Measurements from ENCODE around the gene DNAJC10.

DNAJC10 gene

DNA sequence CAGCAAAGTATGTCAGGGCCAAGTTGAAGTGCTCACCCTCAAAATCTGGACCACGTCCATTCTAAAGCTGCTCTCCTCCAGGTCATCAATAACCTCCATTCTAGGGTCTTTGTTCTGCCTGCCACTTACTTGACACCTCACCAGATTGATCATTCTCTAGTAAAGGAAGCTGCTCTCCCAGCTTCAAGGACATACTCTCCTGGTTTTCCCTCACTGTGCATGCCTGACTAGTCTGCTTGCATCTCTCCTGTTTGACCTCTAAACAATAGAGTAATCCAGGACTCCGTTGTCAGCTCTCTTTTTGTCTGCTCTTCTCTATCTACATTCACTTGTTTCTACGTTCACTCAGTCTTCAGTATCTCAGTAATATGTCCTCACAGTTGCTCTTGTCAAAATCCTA is 91.3 kb downstream of the DNAJC10 start:
- no peak overlapping the region for H3K4me3 ChIP-seq (ENCODE audit: low read depth, low read length)
- TF ChIP-seq, protein P1, sequence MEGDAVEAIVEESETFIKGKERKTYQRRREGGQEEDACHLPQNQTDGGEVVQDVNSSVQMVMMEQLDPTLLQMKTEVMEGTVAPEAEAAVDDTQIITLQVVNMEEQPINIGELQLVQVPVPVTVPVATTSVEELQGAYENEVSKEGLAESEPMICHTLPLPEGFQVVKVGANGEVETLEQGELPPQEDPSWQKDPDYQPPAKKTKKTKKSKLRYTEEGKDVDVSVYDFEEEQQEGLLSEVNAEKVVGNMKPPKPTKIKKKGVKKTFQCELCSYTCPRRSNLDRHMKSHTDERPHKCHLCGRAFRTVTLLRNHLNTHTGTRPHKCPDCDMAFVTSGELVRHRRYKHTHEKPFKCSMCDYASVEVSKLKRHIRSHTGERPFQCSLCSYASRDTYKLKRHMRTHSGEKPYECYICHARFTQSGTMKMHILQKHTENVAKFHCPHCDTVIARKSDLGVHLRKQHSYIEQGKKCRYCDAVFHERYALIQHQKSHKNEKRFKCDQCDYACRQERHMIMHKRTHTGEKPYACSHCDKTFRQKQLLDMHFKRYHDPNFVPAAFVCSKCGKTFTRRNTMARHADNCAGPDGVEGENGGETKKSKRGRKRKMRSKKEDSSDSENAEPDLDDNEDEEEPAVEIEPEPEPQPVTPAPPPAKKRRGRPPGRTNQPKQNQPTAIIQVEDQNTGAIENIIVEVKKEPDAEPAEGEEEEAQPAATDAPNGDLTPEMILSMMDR (IDR thresholded peaks at IDR 0.05; ENCODE audit: low read depth, low read length), result no peak
- DNase-seq (ENCODE audit: low read depth, low spot score), result no peak
- in situ Hi-C loops (cut with HindIII; ENCODE audit: low sequenced_read_pairs), result no loop called here

DNA sequence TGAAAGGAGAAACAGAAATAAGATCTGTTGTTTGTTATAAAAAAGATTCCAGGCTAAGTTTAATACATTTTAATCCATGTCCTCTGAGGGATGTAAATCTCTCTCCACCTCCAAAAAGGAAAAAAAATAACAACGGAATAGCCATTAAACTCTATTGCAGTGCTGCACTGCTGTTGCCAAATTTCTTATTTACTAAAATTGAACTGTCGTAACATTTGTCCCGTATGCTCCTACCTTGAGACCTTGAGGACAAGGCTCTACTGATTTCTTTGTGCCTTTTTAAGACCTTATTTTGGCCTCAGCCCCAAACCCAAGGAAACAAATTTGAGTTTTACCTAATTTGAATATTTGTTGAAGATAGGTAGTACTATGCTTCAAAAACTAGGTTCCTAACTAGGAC is 94.0 kb downstream of the DNAJC10 start:
- no peak overlapping the region for H3K4me3 ChIP-seq (ENCODE audit: low read depth, low read length)
- DNase-seq (ENCODE audit: low read depth, low spot score), result no peak
- TF ChIP-seq, protein P1 (IDR thresholded peaks at IDR 0.05; ENCODE audit: low read depth, low read length), result no peak
- in situ Hi-C loops (cut with HindIII; ENCODE audit: low sequenced_read_pairs), result no loop called here

DNA sequence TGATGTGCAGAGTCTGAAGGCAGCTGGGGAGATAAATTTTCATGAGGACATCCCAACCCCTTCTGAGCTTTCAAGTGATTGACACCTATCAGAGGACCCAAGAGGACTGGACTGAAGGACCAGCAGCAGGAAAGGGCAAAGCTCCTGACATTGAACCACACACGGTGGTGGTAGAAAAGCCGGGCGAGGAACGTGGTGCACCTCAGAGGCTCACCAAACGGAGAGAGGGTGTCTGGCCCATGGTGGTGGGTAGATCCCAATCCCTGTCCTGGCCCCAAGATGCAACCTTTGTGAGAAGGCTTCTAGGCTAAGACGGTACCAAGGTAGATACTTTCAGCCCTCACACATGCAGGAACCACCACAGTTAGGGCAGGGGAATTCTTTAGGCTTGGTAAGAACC is 98.3 kb downstream of the DNAJC10 start:
- DNase-seq (ENCODE audit: low read depth, low spot score), result no peak

DNA sequence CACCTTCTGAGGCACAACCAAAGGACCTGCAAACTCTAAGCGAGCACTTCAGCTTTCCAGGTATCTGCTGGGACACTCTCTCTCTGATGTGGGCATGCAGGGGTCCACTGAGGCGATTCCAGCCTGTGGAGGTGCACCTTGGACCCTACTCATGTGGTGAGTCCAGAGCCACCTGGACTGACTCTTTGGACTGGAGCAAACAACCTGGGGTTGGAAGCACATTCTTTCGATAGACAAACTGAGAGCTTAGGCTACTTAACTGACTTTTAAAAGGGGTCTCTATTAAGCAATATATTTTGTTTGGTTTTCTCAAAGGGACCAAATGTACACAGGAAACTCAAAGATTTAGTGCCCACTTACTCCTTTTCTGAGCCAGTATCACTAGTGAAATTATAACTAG is 98.7 kb downstream of the DNAJC10 start:
- in situ Hi-C loops (cut with HindIII; ENCODE audit: low sequenced_read_pairs), result no loop called here
- DNase-seq (ENCODE audit: low read depth, low spot score), result no peak
- TF ChIP-seq, protein P1 (IDR thresholded peaks at IDR 0.05; ENCODE audit: low read depth, low read length), result no peak
- H3K4me3 ChIP-seq (ENCODE audit: low read depth, low read length), result no peak overlapping the region

More for the DNA sequence above, 98.3 kb downstream of the DNAJC10 start:
- in situ Hi-C loops (cut with HindIII; ENCODE audit: low sequenced_read_pairs), result no loop called here
- no peak overlapping the region for H3K4me3 ChIP-seq (ENCODE audit: low read depth, low read length)
- TF ChIP-seq, protein P1 (IDR thresholded peaks at IDR 0.05; ENCODE audit: low read depth, low read length), result no peak

DNA sequence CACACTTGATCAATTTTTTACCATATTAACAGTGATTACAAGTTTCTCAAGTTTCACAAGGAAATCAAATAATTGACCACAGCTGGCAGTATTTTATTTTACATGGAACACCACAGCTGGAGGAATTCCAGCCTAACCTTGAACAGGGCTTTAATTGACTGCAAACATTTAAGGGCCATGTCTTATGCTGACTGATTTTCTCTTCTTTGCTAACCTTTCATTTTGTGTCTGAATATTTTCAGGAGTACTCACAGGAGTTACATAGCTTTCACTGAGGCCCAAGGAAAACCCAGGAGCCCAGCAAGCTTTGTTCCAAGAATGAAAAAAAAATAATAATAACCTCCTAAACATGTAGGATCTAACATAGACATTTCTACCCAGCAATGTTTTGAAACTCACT is 100.8 kb downstream of the DNAJC10 start:
- in situ Hi-C loops (cut with HindIII; ENCODE audit: low sequenced_read_pairs), result no loop called here
- DNase-seq (ENCODE audit: low read depth, low spot score), result no peak
- no peak overlapping the region for H3K4me3 ChIP-seq (ENCODE audit: low read depth, low read length)
- TF ChIP-seq, protein P1 (IDR thresholded peaks at IDR 0.05; ENCODE audit: low read depth, low read length), result no peak

DNA sequence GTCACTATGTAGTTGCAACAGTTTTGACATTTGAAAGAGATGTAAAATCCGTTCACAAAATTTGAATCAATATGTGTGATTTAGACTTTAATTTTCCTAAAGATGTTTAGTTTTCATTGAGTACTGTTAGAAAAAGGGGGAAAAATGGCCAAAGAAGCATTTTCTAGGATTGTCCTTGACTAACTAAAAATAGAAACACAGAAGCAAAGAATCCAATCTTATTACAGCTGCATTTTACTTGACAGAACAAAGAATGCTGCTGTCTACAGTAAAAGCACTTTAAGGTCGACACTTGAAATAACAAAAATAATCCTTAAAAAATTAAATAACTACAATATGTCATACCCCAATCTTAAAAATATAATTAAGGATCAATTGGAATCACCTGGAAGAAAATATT is 101.5 kb downstream of the DNAJC10 start:
- TF ChIP-seq, protein P1 (IDR thresholded peaks at IDR 0.05; ENCODE audit: low read depth, low read length), result no peak
- H3K4me3 ChIP-seq (ENCODE audit: low read depth, low read length), result no peak overlapping the region
- in situ Hi-C loops (cut with HindIII; ENCODE audit: low sequenced_read_pairs), result no loop called here
- no peak for DNase-seq (ENCODE audit: low read depth, low spot score)

DNA sequence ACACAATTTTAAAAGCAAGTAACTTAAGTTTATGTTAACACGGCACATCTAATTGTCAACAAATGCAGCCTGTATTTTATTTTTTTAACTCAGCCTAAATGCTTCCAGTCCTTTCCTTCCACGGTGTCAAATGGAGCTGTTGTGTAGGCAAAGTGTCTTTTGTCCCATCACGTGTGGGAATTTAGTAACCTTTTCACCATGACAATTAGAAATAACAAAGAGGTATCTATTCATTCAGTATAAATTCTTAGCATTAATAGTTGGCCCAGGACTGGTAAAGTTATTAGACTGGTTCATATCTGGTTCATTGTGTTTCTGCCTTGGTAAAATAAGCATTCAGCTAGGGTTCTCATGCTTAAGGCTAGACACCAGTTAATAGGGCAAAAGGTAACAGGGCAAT is 102.4 kb downstream of the DNAJC10 start:
- DNase-seq (ENCODE audit: low read depth, low spot score), result no peak
- in situ Hi-C loops (cut with HindIII; ENCODE audit: low sequenced_read_pairs), result no loop called here
- H3K4me3 ChIP-seq (ENCODE audit: low read depth, low read length), result no peak overlapping the region
- TF ChIP-seq, protein P1 (IDR thresholded peaks at IDR 0.05; ENCODE audit: low read depth, low read length), result no peak
